H1 (cell line): ENCODE results near the gene GPANK1. TPM values are rescaled to one million over a fixed set of nuclear protein-coding genes. Genes with fewer than 3 reads are reported as not detected.

Experiments
- CTCF ChIA-PET: fragments of 300-600 bp; sonication (Branson Sonifier 250); formaldehyde crosslinking; loops from one replicate; lab custom pipeline; 2021; ENCODE audit not compliant: partially characterized antibody; lab: Charles Lee
- POLR2A ChIA-PET: fragments of 300-600 bp; sonication (Branson Sonifier 250); formaldehyde crosslinking; loops from one replicate; lab custom pipeline; 2021; ENCODE audit warnings: inconsistent platforms; ENCODE audit not compliant: partially characterized antibody; lab: Charles Lee
- DNase-seq, 2 experiments: peaks; one replicate each; pipeline versions ENCODE4 v3.0.0 to v3.0.0-alpha.2; 2010 to 2022; ENCODE audit warnings: low spot score in 2 of 2, low read depth in 1 of 2, mixed read lengths in 1 of 2
- FAIRE-seq: peaks from 2 replicates; lab custom pipeline; 2011; peaks lifted over from hg19 to GRCh38; lab: Jason Lieb, UNC
- H2AFZ ChIP-seq: 2 replicates; pipeline ENCODE4 v1.8.1; 2012; ENCODE audit warnings: low read length, inconsistent platforms
- H2AK5ac ChIP-seq: 2 replicates; pipeline ENCODE4 v1.6.1; 2013; ENCODE audit warnings: low read depth, low read length
- H2BK120ac ChIP-seq: replicated peaks from 2 replicates; pipeline ENCODE3; 2013; ENCODE audit warnings: low read depth, low read length, inconsistent platforms
- H2BK12ac ChIP-seq: 2 replicates; pipeline ENCODE4 v1.6.1; 2013; ENCODE audit warnings: low read depth, low read length
- H2BK15ac ChIP-seq: 2 replicates; pipeline ENCODE4 v1.6.1; 2013; ENCODE audit warnings: low read length
- H2BK20ac ChIP-seq: 2 replicates; pipeline ENCODE4 v1.6.1; 2013; ENCODE audit warnings: low read length
- H2BK5ac ChIP-seq: 2 replicates; pipeline ENCODE4 v1.6.1; 2013; ENCODE audit warnings: low read depth, low read length
- H3K14ac ChIP-seq: 2 replicates; pipeline ENCODE4 v1.6.1; 2013; ENCODE audit warnings: inconsistent platforms; ENCODE audit not compliant: insufficient read length
- H3K18ac ChIP-seq: 2 replicates; pipeline ENCODE4 v1.6.1; 2013; ENCODE audit warnings: low read length; ENCODE audit errors: extremely low read depth
- H3K23ac ChIP-seq: 2 replicates; pipeline ENCODE4 v1.6.1; 2013; ENCODE audit warnings: inconsistent platforms; ENCODE audit not compliant: insufficient read length
- H3K23me2 ChIP-seq: 2 replicates; pipeline ENCODE4 v1.6.1; 2013; ENCODE audit warnings: low read depth, low read length
- H3K27ac ChIP-seq: 2 replicates; pipeline ENCODE4 v1.6.1; 2011; ENCODE audit warnings: low read depth, low read length, inconsistent platforms
- H3K27me3 ChIP-seq, 4 experiments: replicated peaks in 1 of 4; 1 replicate in 1 of 4; 2 replicates in 3 of 4; pipeline versions ENCODE4 v1.6.1 to v1.8.1; 2011 to 2013; ENCODE audit warnings: low read length in 3 of 4, mild to moderate bottlenecking in 3 of 4, inconsistent platforms in 2 of 4, mixed read lengths in 2 of 4, moderate library complexity in 1 of 4; ENCODE audit not compliant: control insufficient read depth in 3 of 4, insufficient read depth in 3 of 4; ENCODE audit errors: extremely low read depth in 1 of 4
- H3K36me3 ChIP-seq, 4 experiments: 2 replicates each; pipeline versions ENCODE4 v1.6.1 to v1.8.1; 2011 to 2013; ENCODE audit warnings: mild to moderate bottlenecking in 4 of 4, low read length in 3 of 4, moderate library complexity in 2 of 4, control low read depth in 1 of 4, inconsistent platforms in 1 of 4; ENCODE audit not compliant: insufficient read depth in 4 of 4, control insufficient read depth in 2 of 4
- H3K4ac ChIP-seq: replicated peaks from 2 replicates; pipeline ENCODE3; 2013; ENCODE audit warnings: low read length, low read depth, mixed read lengths, inconsistent platforms; ENCODE audit not compliant: insufficient read length
- H3K4me1 ChIP-seq, 4 experiments: replicated peaks in 1 of 4; 1 replicate in 1 of 4; 2 replicates in 3 of 4; pipeline versions ENCODE4 v1.6.1 to v1.8.1; 2011 to 2013; ENCODE audit warnings: low read length in 3 of 4, inconsistent platforms in 2 of 4, mixed read lengths in 1 of 4; ENCODE audit not compliant: insufficient read depth in 4 of 4, control insufficient read depth in 3 of 4
- H3K4me2 ChIP-seq, 2 experiments: 2 replicates each; pipeline versions ENCODE4 v1.6.1 to v1.8.1; 2011 to 2013; ENCODE audit warnings: low read depth in 2 of 2, low read length in 2 of 2, control low read depth in 1 of 2, inconsistent platforms in 1 of 2, mild to moderate bottlenecking in 1 of 2; ENCODE audit not compliant: insufficient read depth in 1 of 2
- H3K4me3 ChIP-seq, 4 experiments: fragments of 200-600, 300-600 bp in 1 of 4; sonication (generic), shearing (Covaris generic), sonication (Bioruptor Twin) in 1 of 4; 2 replicates each; pipeline versions ENCODE4 v1.5.1 to v1.8.1; 2011 to 2016; ENCODE audit warnings: low read length in 4 of 4, low read depth in 3 of 4, control low read depth in 2 of 4, inconsistent platforms in 2 of 4, mild to moderate bottlenecking in 2 of 4, mixed read lengths in 1 of 4, moderate library complexity in 1 of 4; ENCODE audit not compliant: insufficient read depth in 2 of 4; ENCODE audit errors: extremely low read depth in 1 of 4
- H3K56ac ChIP-seq: replicated peaks from 2 replicates; pipeline ENCODE3; 2013; ENCODE audit warnings: low read depth, mild to moderate bottlenecking, mixed read lengths, low read length, inconsistent platforms; ENCODE audit not compliant: insufficient read length
- H3K79me1 ChIP-seq: 2 replicates; pipeline ENCODE4 v1.6.1; 2013; ENCODE audit warnings: low read depth, low read length, control low read depth
- H3K79me2 ChIP-seq, 2 experiments: 2 replicates each; pipeline versions ENCODE4 v1.6.1 to v1.8.1; 2012 to 2013; ENCODE audit warnings: low read length in 2 of 2, mild to moderate bottlenecking in 2 of 2, inconsistent platforms in 1 of 2; ENCODE audit not compliant: insufficient read depth in 2 of 2, control insufficient read depth in 1 of 2
- H3K9ac ChIP-seq, 4 experiments: replicated peaks in 1 of 4; 1 replicate in 1 of 4; 2 replicates in 3 of 4; pipeline versions ENCODE4 v1.6.1 to v1.8.1; 2011 to 2013; ENCODE audit warnings: low read depth in 3 of 4, low read length in 3 of 4, control low read depth in 2 of 4, mild to moderate bottlenecking in 2 of 4, moderate library complexity in 2 of 4, inconsistent platforms in 1 of 4; ENCODE audit errors: extremely low read depth in 1 of 4
- H3K9me3 ChIP-seq, 2 experiments: 2 replicates each; pipeline versions ENCODE4 v1.6.1 to v1.8.1; 2012 to 2013; ENCODE audit warnings: mild to moderate bottlenecking in 2 of 2, moderate library complexity in 2 of 2, control low read depth in 1 of 2, inconsistent platforms in 1 of 2, low read depth in 1 of 2, low read length in 1 of 2, mixed read lengths in 1 of 2; ENCODE audit not compliant: insufficient read depth in 2 of 2
- H4K20me1 ChIP-seq, 2 experiments: replicated peaks in 1 of 2; 2 replicates each; pipeline versions ENCODE3 to v1.8.1; 2011 to 2013; ENCODE audit warnings: inconsistent platforms in 2 of 2, low read length in 2 of 2, mild to moderate bottlenecking in 1 of 2; ENCODE audit not compliant: insufficient read depth in 2 of 2, control insufficient read depth in 1 of 2
- H4K5ac ChIP-seq: 2 replicates; pipeline ENCODE4 v1.6.1; 2013; ENCODE audit warnings: low read length, low read depth, mixed read lengths, inconsistent platforms; ENCODE audit not compliant: insufficient read length
- H4K8ac ChIP-seq: 2 replicates; pipeline ENCODE4 v1.8.0; 2013; ENCODE audit warnings: mild to moderate bottlenecking, moderate library complexity, low read length, inconsistent platforms; ENCODE audit not compliant: insufficient read depth; ENCODE audit errors: extremely low read depth
- H4K91ac ChIP-seq: replicated peaks from 2 replicates; pipeline ENCODE3; 2013; ENCODE audit warnings: low read length, mixed read lengths, inconsistent platforms; ENCODE audit not compliant: insufficient read length
- ASH2L ChIP-seq: fragments of 200-600, 300-600 bp; sonication (generic); IDR thresholded peaks from one replicate; pipeline ENCODE4 v1.7.1; 2017; ENCODE audit warnings: low read length
- BACH1 ChIP-seq: IDR thresholded peaks from 2 replicates; pipeline ENCODE4 v1.6.1; 2012; ENCODE audit warnings: low read length, improper control_type of control experiment
- CBX5 ChIP-seq: fragments of 300-800, 300-1000 bp; sonication (generic); IDR thresholded peaks from 2 replicates; pipeline ENCODE4 v1.7.1; 2016; ENCODE audit warnings: antibody characterized with exemption, low read length, low read depth
- RBBP5 ChIP-seq: IDR thresholded peaks from 2 replicates; pipeline ENCODE4 v1.7.1; 2012; ENCODE audit warnings: low read depth, mild to moderate bottlenecking, inconsistent platforms, low read length, moderate library complexity, borderline replicate concordance
- SAP30 ChIP-seq: fragments of 300-600 bp; sonication (generic); IDR thresholded peaks from 2 replicates; pipeline ENCODE4 v1.7.1; 2012; ENCODE audit warnings: low read length, moderate library complexity, mild to moderate bottlenecking, inconsistent platforms; ENCODE audit not compliant: insufficient read depth, insufficient replicate concordance
- SIRT6 ChIP-seq: IDR thresholded peaks from one replicate; pipeline ENCODE4 v1.7.1; 2012; ENCODE audit warnings: low read length, inconsistent platforms
- TAF1 ChIP-seq: IDR thresholded peaks from 2 replicates; pipeline ENCODE4 v1.6.1; 2011; ENCODE audit warnings: mild to moderate bottlenecking, low read depth, low read length
- TBP ChIP-seq: IDR thresholded peaks from 2 replicates; pipeline ENCODE4 v1.6.1; 2011; ENCODE audit warnings: low read depth, low read length, improper control_type of control experiment
- WGBS, 2 experiments: shearing (Covaris generic) in 1 of 2; methylation state at CpG; one replicate each; pipeline versions ENCODE4 v1.1.6 to v1.1.7; 2013 to 2015; ENCODE audit warnings: low lambda C conversion rate in 2 of 2, mixed read lengths in 2 of 2, inconsistent platforms in 1 of 2, low coverage in 1 of 2, missing lambda C conversion rate in 1 of 2; ENCODE audit not compliant: insufficient replicate concordance in 2 of 2, insufficient coverage in 1 of 2, insufficient read length in 1 of 2; ENCODE audit errors: extremely low coverage in 1 of 2, missing lambda C conversion rate in 1 of 2; 5-methylcytosine and 5-hydroxymethylcytosine counted together
- polyA plus RNA-seq, 7 experiments: library from polyadenylated mRNA; depleted of rRNA in 3 of 7; stranded (reverse) in 5 of 7; unstranded in 2 of 7; fragments of >200 nt in 5 of 7; fragments of 200-250 nt in 2 of 7; gene quantifications; 1 replicate in 5 of 7; 2 replicates in 1 of 7; 4 replicates in 1 of 7; pipeline versions ENCODE4 v1.2.1 to v1.2.3, GENCODE V29; 2011 to 2013; ENCODE audit warnings: missing spikeins in 2 of 7, mixed read lengths in 2 of 7
- total RNA-seq: library from RNA; stranded (reverse); fragmentation: NEBNext Ultra II Directional; extraction: Animal tissue kit (Norgen Biotek cat#: 25700); gene quantifications from 2 replicates; pipeline ENCODE4 v1.2.1, GENCODE V29; 2021
- TF ChIP-seq, protein P1 (sequence below): IDR thresholded peaks from 2 replicates; pipeline ENCODE4 v1.6.1; 2011; ENCODE audit warnings: low read depth, mild to moderate bottlenecking, low read length; ENCODE audit not compliant: insufficient read depth

Gene GPANK1
- total and polyA plus RNA-seq, 2 of the 8 experiments (the other 6 are each of a cell fraction or from before 2014, with no cell fraction given), result 24.5 to 30.2 TPM

DNA sequence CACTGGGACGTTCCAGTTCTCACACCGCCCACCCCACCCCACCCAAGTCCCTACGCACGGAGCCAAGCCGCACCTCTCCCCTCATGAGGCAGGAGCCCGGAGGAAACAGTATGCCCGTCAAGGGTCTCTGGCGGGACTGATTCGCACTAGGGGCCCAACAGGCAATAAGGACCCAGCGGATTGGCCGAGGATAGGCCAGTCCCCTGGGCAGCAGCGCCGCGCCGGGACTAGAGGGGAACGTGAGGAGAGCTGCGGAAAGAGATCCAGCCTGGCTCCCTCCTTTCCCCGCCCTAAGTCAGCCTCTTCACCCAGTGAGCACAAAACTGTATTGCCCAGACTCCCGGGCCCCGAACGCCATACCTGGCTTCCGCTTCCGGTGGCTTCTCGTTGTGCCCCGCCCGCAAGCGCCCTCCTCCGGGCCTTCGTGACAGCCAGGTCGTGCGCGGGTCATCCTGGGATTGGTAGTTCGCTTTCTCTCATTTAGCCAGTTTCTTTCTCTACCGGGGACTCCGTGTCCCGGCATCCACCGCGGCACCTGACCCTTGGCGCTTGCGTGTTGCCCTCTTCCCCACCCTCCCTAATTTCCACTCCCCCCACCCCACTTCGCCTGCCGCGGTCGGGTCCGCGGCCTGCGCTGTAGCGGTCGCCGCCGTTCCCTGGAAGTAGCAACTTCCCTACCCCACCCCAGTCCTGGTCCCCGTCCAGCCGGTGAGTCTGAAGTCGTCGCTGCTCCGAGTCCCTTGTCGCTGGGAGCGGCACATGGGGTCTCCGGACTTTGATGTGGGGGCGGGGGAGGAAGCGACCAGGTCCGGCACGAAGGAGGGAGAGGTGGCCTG, 922 bp upstream of the GPANK1 start, which contains the start of gene CSNK2B:
CSNK2B (plus strand) TSS at position 580 of the 836 bp plus-strand sequence. CDS start 752 bp downstream, outside the sequence.
- peaks cover 27 to 54% (median 42%) of the 10 kb centered on the region in 4 experiments for H3K36me3 ChIP-seq
- peak within 1 kb of the TSS; percentile 92 for H4K5ac ChIP-seq
- no peak within 1 kb of the TSS for H2BK20ac ChIP-seq
- H3K56ac ChIP-seq, result peak within 1 kb of the TSS; percentile 43
- peak within 1 kb of the TSS; percentile 93; the same call in 1 of the 2 replicates for H2BK15ac ChIP-seq
- peaks cover 0 to 12% (median 4%) of the 10 kb centered on the region in 4 experiments; a peak in 5 of 7 replicates for H3K4me1 ChIP-seq
- 0 out of 4 replicates have a peak, but pooled peaks cover 0 to under 1% of the 10 kb centered on the region in 2 experiments for H3K9me3 ChIP-seq
- peaks cover 9% of the 10 kb centered on the region for H3K79me1 ChIP-seq
- peak within 1 kb of the TSS; percentile 91 for H2BK5ac ChIP-seq
- H3K4me2 ChIP-seq, result peak within 1 kb of the TSS; percentile 74 to 85
- no peak within 1 kb of the TSS for H3K23ac ChIP-seq
- peak within 1 kb of the TSS; percentile 80 to 95 (median 90) for H3K9ac ChIP-seq
- DNase-seq (peak; percentile 88 to 91), FAIRE-seq (no peak)
- H3K79me2 ChIP-seq, result peaks cover 0 to 41% of the 10 kb centered on the region in 2 experiments; a peak in 3 of 4 replicates
- H3K23me2 ChIP-seq, result peaks cover 10% of the 10 kb centered on the region
- no peak within 1 kb of the TSS for H2BK120ac ChIP-seq
- H4K20me1 ChIP-seq, result peaks cover 7 to 11% of the 10 kb centered on the region in 2 experiments
- H2AK5ac ChIP-seq, result no peak within 1 kb of the TSS
- no peak within 1 kb of the TSS for H3K14ac ChIP-seq
- 3% methylated on average over 32 of the region's 63 CpGs; no CpG with 5 or more reads in 1 of the 2 experiments for WGBS, 2 experiments
- peak within 1 kb of the TSS; percentile 30; the same call in 1 of the 2 replicates for H2BK12ac ChIP-seq
- peak within 1 kb of the TSS; percentile 88 to 94 (median 91) for H3K4me3 ChIP-seq
- H3K18ac ChIP-seq, result peak within 1 kb of the TSS; percentile 98
- peak within 1 kb of the TSS; percentile 96 for H3K4ac ChIP-seq
- peak within 1 kb of the TSS; percentile 94 for H4K8ac ChIP-seq
- H3K27me3 ChIP-seq, result no peaks in the 10 kb centered on the region
- peak within 1 kb of the TSS; percentile 97 for H3K27ac ChIP-seq
- peak within 1 kb of the TSS; percentile 25; the same call in 1 of the 2 replicates for H2AFZ ChIP-seq
- POLR2A ChIA-PET, result interaction anchor here (0.6 to 25.5 kb wide), 28 partner anchors 7 to 232 kb away, joined by 3 to 883 read pairs (median 4); partner anchors contain the start of genes AIF1, APOM, ATP6V1G2 and BAG6
- peak within 1 kb of the TSS; percentile 94 for H4K91ac ChIP-seq
- CTCF ChIA-PET, result interaction anchor here (0.5 to 3.8 kb wide), 10 partner anchors 12 to 168 kb away, joined by 3 to 38 read pairs (median 4); partner anchors contain the start of genes APOM and BAG6
- peak; percentile 98 for TF ChIP-seq ASH2L
- TF ChIP-seq, protein P1, sequence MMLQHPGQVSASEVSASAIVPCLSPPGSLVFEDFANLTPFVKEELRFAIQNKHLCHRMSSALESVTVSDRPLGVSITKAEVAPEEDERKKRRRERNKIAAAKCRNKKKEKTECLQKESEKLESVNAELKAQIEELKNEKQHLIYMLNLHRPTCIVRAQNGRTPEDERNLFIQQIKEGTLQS, result peak; percentile 63; the same call in 1 of the 2 replicates
- TF ChIP-seq TBP, result peak; percentile 59
- no peak for TF ChIP-seq BACH1
- peak; percentile 5 for TF ChIP-seq SAP30
- peak; percentile 95; the same call in 1 of the 2 replicates for TF ChIP-seq RBBP5
- no peak for TF ChIP-seq SIRT6
- peak; percentile 77 for TF ChIP-seq TAF1
- TF ChIP-seq CBX5, result no peak
